Skeletal muscle tissue (tissue), 5 donors: ENCODE data around the gene ELMOD3. TPM values are rescaled to one million over a fixed set of nuclear protein-coding genes. Genes with fewer than 3 reads are reported as not detected.
"Not testable (repeated sequence)": the region's sequence is repeated elsewhere in the genome, so short reads cannot be mapped to it uniquely, and the experiment has no call there.

Experiments
- H3K27ac ChIP-seq: one replicate; pipeline ENCODE4 v1.7.0; 2013; ENCODE audit warnings: mild to moderate bottlenecking, low read depth, low read length, inconsistent platforms
- H3K27me3 ChIP-seq, 3 donors: one replicate each; pipeline ENCODE4 v1.7.0; 2013; ENCODE audit warnings: low read length in 3 of 3; ENCODE audit not compliant: control insufficient read depth in 3 of 3, insufficient read depth in 3 of 3
- H3K36me3 ChIP-seq, 3 donors: one replicate each; pipeline ENCODE4 v1.7.0; 2013; ENCODE audit warnings: low read length in 3 of 3; ENCODE audit not compliant: control insufficient read depth in 3 of 3, insufficient read depth in 3 of 3
- H3K4me1 ChIP-seq, 3 donors: one replicate each; pipeline ENCODE4 v1.7.0; 2013; ENCODE audit warnings: low read length in 3 of 3, mild to moderate bottlenecking in 3 of 3; ENCODE audit not compliant: control insufficient read depth in 3 of 3, insufficient read depth in 3 of 3
- H3K4me3 ChIP-seq, 3 donors: one replicate each; pipeline ENCODE4 v1.7.0; 2013; ENCODE audit warnings: low read length in 3 of 3
- H3K9ac ChIP-seq, 3 donors: one replicate each; pipeline ENCODE4 v1.7.0; 2013; ENCODE audit warnings: low read length in 3 of 3, mild to moderate bottlenecking in 3 of 3, moderate library complexity in 2 of 3, low read depth in 1 of 3
- H3K9me3 ChIP-seq, 3 donors: one replicate each; pipeline ENCODE4 v1.7.0; 2013; ENCODE audit warnings: low read length in 3 of 3; ENCODE audit not compliant: control insufficient read depth in 3 of 3
- small RNA-seq: library from RNA; depleted of rRNA; stranded (forward); fragments of <200 nt; gene quantifications from one replicate; pipeline ENCODE3, GENCODE V24; 2014
- total RNA-seq: library from RNA; depleted of rRNA; stranded (reverse); fragments of >200 nt; gene quantifications from one replicate; pipeline ENCODE4 v1.2.3, GENCODE V29; 2014
- donor health status: Osteomylitis.

ELMOD3 gene
- total RNA-seq, 1 donor from 2014 or later = 8.9 TPM

DNA sequence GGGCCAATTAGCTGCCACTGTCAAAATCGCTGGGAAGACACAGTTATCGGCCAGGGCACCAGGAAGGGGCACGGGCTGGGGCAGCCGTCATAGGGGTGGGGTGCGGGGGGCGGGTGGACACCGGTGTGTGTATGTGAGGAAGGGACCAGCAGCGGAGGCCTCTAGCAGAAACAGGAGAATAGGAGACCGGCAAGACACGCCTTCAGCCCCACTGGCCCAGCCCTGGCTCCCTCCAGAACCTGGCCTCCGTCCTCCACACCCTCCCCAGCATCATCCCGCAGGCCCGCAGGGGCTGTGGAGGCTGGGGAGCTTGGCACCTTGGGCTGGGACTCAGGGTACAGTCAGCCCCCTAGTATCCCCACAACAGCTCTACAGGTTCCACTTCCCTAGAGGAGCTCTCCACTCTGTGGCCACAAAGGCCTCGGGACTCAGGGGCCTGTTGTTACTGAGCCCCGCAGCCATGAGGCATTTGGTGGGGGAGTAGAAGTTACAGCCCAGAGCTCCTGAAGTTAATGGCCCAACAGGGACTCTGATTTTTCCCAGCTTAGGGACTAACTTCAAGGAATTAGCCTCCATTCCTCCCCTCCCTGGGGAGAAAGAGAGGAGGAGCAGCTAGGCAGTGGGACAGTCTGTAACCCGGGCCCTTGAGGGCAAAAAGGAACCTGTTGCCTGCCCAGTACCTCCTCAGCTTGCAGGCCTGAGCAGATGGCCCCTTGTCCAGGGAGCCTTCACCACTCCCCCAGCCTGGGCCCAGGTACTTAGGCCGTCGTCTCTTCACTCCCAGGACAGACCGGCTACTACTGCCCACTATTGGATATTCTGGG, 83.8 kb downstream of the ELMOD3 start:
- H3K4me3 ChIP-seq = peak overlapping the region; percentile 64 to 79 (median 76)
- no peaks in the 10 kb centered on the region for H3K36me3 ChIP-seq
- H3K4me1 ChIP-seq = peaks cover 29 to 37% (median 30%) of the 10 kb centered on the region in 3 donors
- no peaks in the 10 kb centered on the region for H3K27me3 ChIP-seq
- peak overlapping the region; percentile 67 to 77 (median 76) for H3K9ac ChIP-seq
- H3K27ac ChIP-seq = peak overlapping the region; percentile 85
- H3K9me3 ChIP-seq = no peaks in the 10 kb centered on the region

- Histone ChIP-seq H3K9ac (peak overlapping the region in 1 of 3 donors; percentile 77), H3K27me3 (no peaks in the 10 kb centered on the region), H3K4me1 (peaks cover 23 to 31% (median 23%) of the 10 kb centered on the region in 3 donors), H3K4me3 (no peak overlapping the region), H3K27ac (peak overlapping the region; percentile 85), H3K36me3 (no peaks in the 10 kb centered on the region), H3K9me3 (no peaks in the 10 kb centered on the region)
These were observed 84.5 kb downstream of the ELMOD3 start for GRCh38 chr2:85439025-85439472.

GRCh38 chr2:85439569-85439968, 85.0 kb downstream of the ELMOD3 start:
- H3K9me3 ChIP-seq, H3K36me3 ChIP-seq, H3K27me3 ChIP-seq, H3K4me3 ChIP-seq, H3K9ac ChIP-seq, H3K27ac ChIP-seq: not testable (repeated sequence)
- peaks cover 18 to 26% (median 19%) of the 10 kb centered on the region in 3 donors for H3K4me1 ChIP-seq

- Histone ChIP-seq H3K27me3 (no peaks in the 10 kb centered on the region), H3K9me3 (no peaks in the 10 kb centered on the region), H3K9ac (no peak overlapping the region), H3K4me3 (no peak overlapping the region), H3K36me3 (no peaks in the 10 kb centered on the region), H3K27ac (no peak overlapping the region), H3K4me1 (peaks cover 17 to 24% (median 18%) of the 10 kb centered on the region in 3 donors)
These were observed 85.4 kb downstream of the ELMOD3 start for GRCh38 chr2:85439986-85440385.

- Histone ChIP-seq H3K27ac (no peak overlapping the region), H3K4me1 (peaks cover 18 to 19% (median 19%) of the 10 kb centered on the region in 3 donors), H3K4me3 (no peak overlapping the region), H3K36me3 (no peaks in the 10 kb centered on the region), H3K27me3 (no peaks in the 10 kb centered on the region), H3K9me3 (no peaks in the 10 kb centered on the region), H3K9ac (no peak overlapping the region)
These were observed 86.2 kb downstream of the ELMOD3 start for GRCh38 chr2:85440729-85441128.

Small RNA genes lying within 50 kb of the gene (small RNA-seq; reads per million reads assigned to genes)
- not detected for gene AC062037.1
- gene AC062037.2 = not detected
- gene RF00019 = not detected
- gene RN7SL113P = not detected

Other genes with a start within 250 kb of the ELMOD3 start
- gene TCF7L1, start 221.4 kb upstream of the ELMOD3 start, total RNA-seq = 8.9 TPM
- gene TGOLN2, start 26.8 kb upstream of the ELMOD3 start, total RNA-seq = 29.7 TPM
- 20.9 TPM for gene RETSAT, start 241 bp upstream of the ELMOD3 start, total RNA-seq
- gene CAPG, start 55.6 kb downstream of the ELMOD3 start, total RNA-seq = 22.4 TPM
- not detected for gene SH2D6, start 63.9 kb downstream of the ELMOD3 start, total RNA-seq
- gene MAT2A, start 184.4 kb downstream of the ELMOD3 start, total RNA-seq = 57.9 TPM
- gene GGCX, start 206.7 kb downstream of the ELMOD3 start, total RNA-seq = 24.5 TPM
- gene VAMP8, start 222.8 kb downstream of the ELMOD3 start, total RNA-seq = 4.7 TPM
- 17.7 TPM for gene VAMP5, start 229.7 kb downstream of the ELMOD3 start, total RNA-seq
- gene RNF181, start 241.0 kb downstream of the ELMOD3 start, total RNA-seq = 74.1 TPM
- 4.7 TPM for gene TMEM150A, start 247.9 kb downstream of the ELMOD3 start, total RNA-seq